ENCODE measurements around the gene FAM163A. TPM values are rescaled to one million over a fixed set of nuclear protein-coding genes. Genes with fewer than 3 reads are reported as not detected.

Gene FAM163A
- total RNA-seq, 1 experiment from 2014 or later: not detected

DNA sequence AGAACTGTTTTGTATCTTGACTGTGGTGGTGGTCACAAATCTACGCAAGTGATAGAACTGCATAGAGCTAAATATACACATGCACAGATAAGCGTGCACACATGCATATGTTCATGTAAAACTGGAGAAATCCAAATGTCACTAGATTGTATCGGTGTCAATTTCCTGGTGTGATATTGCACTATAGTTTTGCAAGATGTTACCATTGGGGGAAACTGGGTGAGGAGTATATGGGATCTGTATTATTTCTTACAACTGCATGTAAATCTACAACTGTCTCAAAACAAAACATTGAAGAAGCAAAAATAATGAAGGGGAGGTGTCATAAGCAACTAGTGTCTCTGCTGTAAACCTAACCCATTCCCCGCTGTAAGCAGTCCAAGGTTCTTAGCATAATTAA, 30.2 kb downstream of the FAM163A start:
- intact Hi-C loops (cut with micrococcal nuclease; ENCODE audit: unreplicated experiment): no loop called here
- no peak for DNase-seq
- Mint-ChIP-seq H3K27ac (ENCODE audit: unreplicated experiment) (no peak overlapping the region), H3K9me3 (ENCODE audit: unreplicated experiment) (no peaks in the 10 kb centered on the region), H3K27me3 (ENCODE audit: insufficient read depth, unreplicated experiment) (no peaks in the 10 kb centered on the region), H3K36me3 (ENCODE audit: insufficient read depth, unreplicated experiment) (no peaks in the 10 kb centered on the region), H3K4me1 (ENCODE audit: low read depth, unreplicated experiment) (no peaks in the 10 kb centered on the region), H3K4me3 (ENCODE audit: unreplicated experiment) (no peak overlapping the region)
- ChIA-PET POLR2A (no interaction called here), CTCF (no interaction called here)
- H3K4me1 ChIP-seq: no peaks in the 10 kb centered on the region
- TF ChIP-seq, protein P1, sequence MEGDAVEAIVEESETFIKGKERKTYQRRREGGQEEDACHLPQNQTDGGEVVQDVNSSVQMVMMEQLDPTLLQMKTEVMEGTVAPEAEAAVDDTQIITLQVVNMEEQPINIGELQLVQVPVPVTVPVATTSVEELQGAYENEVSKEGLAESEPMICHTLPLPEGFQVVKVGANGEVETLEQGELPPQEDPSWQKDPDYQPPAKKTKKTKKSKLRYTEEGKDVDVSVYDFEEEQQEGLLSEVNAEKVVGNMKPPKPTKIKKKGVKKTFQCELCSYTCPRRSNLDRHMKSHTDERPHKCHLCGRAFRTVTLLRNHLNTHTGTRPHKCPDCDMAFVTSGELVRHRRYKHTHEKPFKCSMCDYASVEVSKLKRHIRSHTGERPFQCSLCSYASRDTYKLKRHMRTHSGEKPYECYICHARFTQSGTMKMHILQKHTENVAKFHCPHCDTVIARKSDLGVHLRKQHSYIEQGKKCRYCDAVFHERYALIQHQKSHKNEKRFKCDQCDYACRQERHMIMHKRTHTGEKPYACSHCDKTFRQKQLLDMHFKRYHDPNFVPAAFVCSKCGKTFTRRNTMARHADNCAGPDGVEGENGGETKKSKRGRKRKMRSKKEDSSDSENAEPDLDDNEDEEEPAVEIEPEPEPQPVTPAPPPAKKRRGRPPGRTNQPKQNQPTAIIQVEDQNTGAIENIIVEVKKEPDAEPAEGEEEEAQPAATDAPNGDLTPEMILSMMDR (IDR thresholded peaks at IDR 0.05; ENCODE audit: insufficient read depth in 1 of 2, low read depth in 1 of 2, low read length in 1 of 2, severe bottlenecking in 1 of 2, unreplicated experiment in 1 of 2): no peak
- no peaks in the 10 kb centered on the region for H3K27me3 ChIP-seq (replicated peaks; ENCODE audit: control insufficient read depth, insufficient read depth, low read length)
- no TSS peak for BruUV-seq (replicated peaks)
- H3K4me3 ChIP-seq (ENCODE audit: low read depth, low read length): no peak overlapping the region
- H3K9me3 ChIP-seq: no peaks in the 10 kb centered on the region; the same call in 1 of the 2 replicates
- H3K36me3 ChIP-seq (ENCODE audit: control insufficient read depth, insufficient read depth, low read length): no peaks in the 10 kb centered on the region

DNA sequence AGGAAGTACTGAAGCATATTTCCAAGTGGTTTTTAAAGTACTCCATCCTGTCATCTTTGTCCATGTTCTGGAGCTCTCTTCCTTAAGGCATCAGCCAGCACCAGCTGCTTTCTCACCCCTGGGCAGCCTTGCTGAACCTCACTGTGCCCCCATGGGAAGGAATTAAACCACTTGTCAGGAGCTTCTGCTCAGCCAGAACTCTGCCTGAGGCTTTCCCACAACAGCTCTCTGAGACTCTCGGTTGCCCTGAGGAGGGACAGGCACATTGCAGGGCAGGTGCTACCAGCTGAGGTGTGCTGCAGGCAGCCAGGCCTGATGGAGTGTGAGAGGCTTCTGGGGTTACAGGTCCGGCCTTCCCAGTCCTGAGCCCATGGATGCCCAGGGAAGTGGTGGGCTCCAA, 30.9 kb downstream of the FAM163A start:
- Mint-ChIP-seq H3K27ac (ENCODE audit: unreplicated experiment) (no peak overlapping the region), H3K27me3 (ENCODE audit: insufficient read depth, unreplicated experiment) (no peaks in the 10 kb centered on the region), H3K9me3 (ENCODE audit: unreplicated experiment) (no peaks in the 10 kb centered on the region), H3K36me3 (ENCODE audit: insufficient read depth, unreplicated experiment) (no peaks in the 10 kb centered on the region), H3K4me1 (ENCODE audit: low read depth, unreplicated experiment) (no peaks in the 10 kb centered on the region), H3K4me3 (ENCODE audit: unreplicated experiment) (no peak overlapping the region)
- POLR2A ChIA-PET: no interaction called here
- Histone ChIP-seq H3K36me3 (ENCODE audit: control insufficient read depth, insufficient read depth, low read length) (no peaks in the 10 kb centered on the region), H3K4me1 (no peaks in the 10 kb centered on the region), H3K4me3 (ENCODE audit: low read depth, low read length) (no peak overlapping the region), H3K27me3 (replicated peaks; ENCODE audit: control insufficient read depth, insufficient read depth, low read length) (no peaks in the 10 kb centered on the region), H3K9me3 (no peaks in the 10 kb centered on the region; the same call in 1 of the 2 replicates)
- CTCF ChIA-PET: interaction anchor here (1.0 kb wide), 1 partner anchor 41 kb away, joined by 4 read pairs; no protein-coding TSS in a partner anchor
- BruUV-seq (replicated peaks): no TSS peak
- intact Hi-C loops (cut with micrococcal nuclease; ENCODE audit: unreplicated experiment): no loop called here
- TF ChIP-seq, protein P1 (IDR thresholded peaks at IDR 0.05; ENCODE audit: insufficient read depth in 1 of 2, low read depth in 1 of 2, low read length in 1 of 2, severe bottlenecking in 1 of 2, unreplicated experiment in 1 of 2): no peak
- DNase-seq: no peak

DNA sequence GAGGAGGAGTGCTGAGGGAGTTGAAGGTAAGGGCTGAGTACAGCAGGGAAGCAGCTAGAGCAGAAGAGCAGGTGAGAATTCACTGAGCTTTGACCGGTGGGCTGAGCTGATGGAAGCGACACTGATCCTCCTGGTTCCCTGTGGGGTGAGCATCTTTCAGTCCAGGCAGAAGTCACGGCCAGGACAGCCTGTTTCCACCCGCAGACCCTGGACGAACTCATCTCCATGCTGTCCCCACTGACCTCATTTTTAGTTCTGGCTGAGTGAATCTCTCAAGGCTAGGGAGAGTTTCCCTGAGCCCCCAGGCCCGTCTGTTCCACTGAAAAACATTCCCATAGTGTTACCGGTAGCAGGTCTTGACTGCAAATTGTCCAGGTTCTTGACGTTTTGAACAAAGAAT, 31.5 kb downstream of the FAM163A start:
- Histone ChIP-seq H3K9me3 (no peaks in the 10 kb centered on the region; the same call in 1 of the 2 replicates), H3K4me3 (ENCODE audit: low read depth, low read length) (no peak overlapping the region), H3K36me3 (ENCODE audit: control insufficient read depth, insufficient read depth, low read length) (no peaks in the 10 kb centered on the region), H3K4me1 (no peaks in the 10 kb centered on the region), H3K27me3 (replicated peaks; ENCODE audit: control insufficient read depth, insufficient read depth, low read length) (no peaks in the 10 kb centered on the region)
- DNase-seq: no peak
- intact Hi-C loops (cut with micrococcal nuclease; ENCODE audit: unreplicated experiment): no loop called here
- no peaks in the 10 kb centered on the region for H3K9me3 Mint-ChIP-seq (ENCODE audit: unreplicated experiment)
- no TSS peak for BruUV-seq (replicated peaks)
- no peaks in the 10 kb centered on the region for H3K4me1 Mint-ChIP-seq (ENCODE audit: low read depth, unreplicated experiment)
- POLR2A ChIA-PET: no interaction called here
- TF ChIP-seq, protein P1 (IDR thresholded peaks at IDR 0.05; ENCODE audit: insufficient read depth in 1 of 2, low read depth in 1 of 2, low read length in 1 of 2, severe bottlenecking in 1 of 2, unreplicated experiment in 1 of 2): no peak
- H3K27ac Mint-ChIP-seq (ENCODE audit: unreplicated experiment): no peak overlapping the region
- H3K27me3 Mint-ChIP-seq (ENCODE audit: insufficient read depth, unreplicated experiment): no peaks in the 10 kb centered on the region
- CTCF ChIA-PET: interaction anchor here (1.0 kb wide), 1 partner anchor 40 kb away, joined by 4 read pairs; no protein-coding TSS in a partner anchor
- H3K36me3 Mint-ChIP-seq (ENCODE audit: insufficient read depth, unreplicated experiment): no peaks in the 10 kb centered on the region
- no peak overlapping the region for H3K4me3 Mint-ChIP-seq (ENCODE audit: unreplicated experiment)
